ENCODE data around the gene PLXDC2. TPM values are rescaled to one million over a fixed set of nuclear protein-coding genes. Genes with fewer than 3 reads are reported as not detected.

Gene PLXDC2
- polyA plus RNA-seq, 1 experiment: 0.47 TPM

DNA sequence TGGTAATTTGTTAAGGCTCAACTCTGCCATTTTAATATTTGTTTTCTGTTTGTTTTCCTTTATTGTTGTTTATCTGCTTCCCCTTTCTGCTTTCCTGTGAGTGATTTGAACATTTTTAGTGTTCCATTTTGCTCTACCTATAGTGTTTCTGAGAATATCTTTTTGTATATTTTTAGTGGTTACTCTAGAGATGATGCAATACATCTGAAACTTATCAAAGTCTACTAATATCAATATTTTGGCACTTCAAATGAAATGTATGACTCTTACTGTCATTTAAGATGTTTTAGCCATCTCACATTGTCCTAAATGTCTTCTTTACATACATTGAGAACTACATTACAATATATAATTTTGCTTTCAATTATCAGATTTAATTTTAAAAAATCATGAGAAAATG, 98.9 kb downstream of the PLXDC2 start:
- POLR2A ChIA-PET: no interaction called here
- DNase-seq (ENCODE audit: low read depth): no peak

DNA sequence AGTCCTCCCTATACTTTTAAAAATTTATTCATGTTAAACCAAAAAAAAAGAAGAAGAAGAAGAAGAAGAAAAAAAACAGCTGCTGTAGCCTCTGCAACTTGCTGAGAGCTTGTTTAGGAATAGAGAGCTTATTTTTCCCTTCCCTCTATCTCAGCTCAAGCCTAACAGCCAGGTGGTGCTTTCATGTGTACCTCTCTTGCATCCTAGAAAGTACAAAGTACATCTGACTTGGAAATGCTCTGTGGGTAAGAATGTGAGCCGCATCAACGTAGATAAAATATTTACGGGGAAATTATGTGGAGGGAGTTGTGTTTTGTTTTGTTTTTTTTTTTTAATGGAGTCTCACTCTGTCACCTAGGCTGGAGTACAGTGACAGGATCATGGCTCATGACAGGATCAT, 99.6 kb downstream of the PLXDC2 start:
- ChIA-PET POLR2A (no interaction called here), CTCF (no interaction called here)
- H3K27me3 ChIP-seq (ENCODE audit: control insufficient read depth, insufficient read depth, low read length): no peaks in the 10 kb centered on the region
- H3K4me3 ChIP-seq (ENCODE audit: low read depth, low read length): no peak overlapping the region
- no peak for DNase-seq (ENCODE audit: low read depth)
- TF ChIP-seq, protein P1, sequence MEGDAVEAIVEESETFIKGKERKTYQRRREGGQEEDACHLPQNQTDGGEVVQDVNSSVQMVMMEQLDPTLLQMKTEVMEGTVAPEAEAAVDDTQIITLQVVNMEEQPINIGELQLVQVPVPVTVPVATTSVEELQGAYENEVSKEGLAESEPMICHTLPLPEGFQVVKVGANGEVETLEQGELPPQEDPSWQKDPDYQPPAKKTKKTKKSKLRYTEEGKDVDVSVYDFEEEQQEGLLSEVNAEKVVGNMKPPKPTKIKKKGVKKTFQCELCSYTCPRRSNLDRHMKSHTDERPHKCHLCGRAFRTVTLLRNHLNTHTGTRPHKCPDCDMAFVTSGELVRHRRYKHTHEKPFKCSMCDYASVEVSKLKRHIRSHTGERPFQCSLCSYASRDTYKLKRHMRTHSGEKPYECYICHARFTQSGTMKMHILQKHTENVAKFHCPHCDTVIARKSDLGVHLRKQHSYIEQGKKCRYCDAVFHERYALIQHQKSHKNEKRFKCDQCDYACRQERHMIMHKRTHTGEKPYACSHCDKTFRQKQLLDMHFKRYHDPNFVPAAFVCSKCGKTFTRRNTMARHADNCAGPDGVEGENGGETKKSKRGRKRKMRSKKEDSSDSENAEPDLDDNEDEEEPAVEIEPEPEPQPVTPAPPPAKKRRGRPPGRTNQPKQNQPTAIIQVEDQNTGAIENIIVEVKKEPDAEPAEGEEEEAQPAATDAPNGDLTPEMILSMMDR (IDR thresholded peaks at IDR 0.05; ENCODE audit: insufficient read depth, low read depth, low read length): no peak
- H3K36me3 ChIP-seq (ENCODE audit: control insufficient read depth, insufficient read depth, low read length): no peaks in the 10 kb centered on the region

More for the DNA sequence above, 98.9 kb downstream of the PLXDC2 start:
- TF ChIP-seq, protein P1 (IDR thresholded peaks at IDR 0.05; ENCODE audit: insufficient read depth, low read depth, low read length): no peak
- no peak overlapping the region for H3K4me3 ChIP-seq (ENCODE audit: low read depth, low read length)
- CTCF ChIA-PET: no interaction called here
- no peaks in the 10 kb centered on the region for H3K36me3 ChIP-seq (ENCODE audit: control insufficient read depth, insufficient read depth, low read length)
- no peaks in the 10 kb centered on the region for H3K27me3 ChIP-seq (ENCODE audit: control insufficient read depth, insufficient read depth, low read length)

DNA sequence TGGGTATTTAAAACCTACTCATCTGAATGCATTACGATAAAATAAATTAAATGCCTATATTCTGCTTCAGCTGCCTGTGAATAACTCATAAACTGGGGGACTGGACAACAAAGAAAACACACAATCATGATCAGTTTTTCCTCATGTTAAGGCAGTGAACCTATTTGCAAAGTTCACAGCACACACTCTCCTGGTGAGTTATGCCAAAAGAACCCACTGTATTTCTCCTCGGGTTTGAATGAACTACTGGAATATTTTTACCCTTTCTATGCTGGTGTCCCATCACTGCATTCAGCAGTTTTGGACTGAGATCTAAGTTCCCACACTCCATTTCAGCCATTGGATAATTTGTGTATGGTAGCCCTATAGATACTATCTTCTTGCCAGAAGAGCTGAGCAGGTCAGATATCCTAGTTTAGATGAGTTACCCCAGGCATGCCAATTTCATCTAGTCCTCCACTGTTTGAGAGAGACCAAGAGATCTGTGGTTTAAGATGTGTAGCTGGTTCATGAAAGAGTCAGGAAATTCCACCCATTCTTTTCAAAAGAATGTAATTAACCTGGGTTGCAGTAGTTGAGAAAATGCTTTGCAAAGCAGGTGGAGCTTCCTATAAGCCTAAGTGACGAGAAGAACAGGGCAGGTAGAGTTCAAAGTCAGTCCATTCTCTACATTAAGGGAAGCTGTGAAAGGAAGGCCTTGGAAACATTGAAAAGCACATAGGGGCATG, 101.7 kb downstream of the PLXDC2 start:
- DNase-seq (ENCODE audit: low read depth): no peak
- Histone ChIP-seq H3K4me3 (ENCODE audit: low read depth, low read length) (no peak overlapping the region), H3K36me3 (ENCODE audit: control insufficient read depth, insufficient read depth, low read length) (no peaks in the 10 kb centered on the region), H3K27me3 (ENCODE audit: control insufficient read depth, insufficient read depth, low read length) (no peaks in the 10 kb centered on the region)
- ChIA-PET POLR2A (no interaction called here), CTCF (no interaction called here)
- TF ChIP-seq, protein P1 (IDR thresholded peaks at IDR 0.05; ENCODE audit: insufficient read depth, low read depth, low read length): no peak

DNA sequence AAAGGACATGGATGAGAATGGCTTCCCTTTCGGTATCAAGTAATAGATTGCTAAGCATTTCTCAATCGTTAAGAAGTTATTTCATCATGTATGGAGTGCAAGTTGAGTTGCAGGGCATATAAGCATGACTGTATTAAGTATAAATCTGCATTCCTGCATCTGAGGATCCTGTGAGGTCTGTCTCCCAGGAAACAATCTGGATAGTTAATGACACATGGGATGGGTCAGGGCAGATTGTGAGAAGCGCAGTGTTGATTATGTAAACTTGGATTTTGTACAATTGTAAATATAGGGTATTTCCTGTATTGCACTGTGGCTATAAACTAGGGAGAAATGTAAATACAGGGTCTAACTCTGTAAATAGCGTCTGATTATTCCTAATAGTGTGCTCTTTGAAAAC, 102.6 kb downstream of the PLXDC2 start:
- Histone ChIP-seq H3K4me3 (ENCODE audit: low read depth, low read length) (no peak overlapping the region), H3K27me3 (ENCODE audit: control insufficient read depth, insufficient read depth, low read length) (no peaks in the 10 kb centered on the region), H3K36me3 (ENCODE audit: control insufficient read depth, insufficient read depth, low read length) (no peaks in the 10 kb centered on the region)
- CTCF ChIA-PET: no interaction called here
- TF ChIP-seq, protein P1 (IDR thresholded peaks at IDR 0.05; ENCODE audit: insufficient read depth, low read depth, low read length): no peak
- DNase-seq (ENCODE audit: low read depth): no peak
- POLR2A ChIA-PET: no interaction called here

DNA sequence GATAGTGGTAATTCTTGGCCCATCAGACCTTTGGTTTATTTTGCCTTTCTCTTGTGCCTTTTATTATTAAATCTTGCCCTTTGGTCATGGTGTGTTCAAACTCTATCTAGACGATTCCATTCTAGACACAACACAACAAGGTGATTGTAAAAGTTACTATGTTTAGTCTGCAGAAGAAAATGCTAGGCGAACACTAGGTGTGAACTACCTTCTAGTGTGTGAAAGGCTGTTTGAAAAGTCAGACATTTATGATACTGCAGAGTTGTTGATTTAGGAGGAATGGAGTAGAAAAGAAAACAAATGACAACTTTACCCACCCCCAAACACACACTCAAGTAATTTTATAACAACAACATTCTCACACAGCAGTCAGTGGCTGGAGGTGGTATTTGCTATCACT, 103.4 kb downstream of the PLXDC2 start:
- no peaks in the 10 kb centered on the region for H3K36me3 ChIP-seq (ENCODE audit: control insufficient read depth, insufficient read depth, low read length)
- CTCF ChIA-PET: no interaction called here
- TF ChIP-seq, protein P1 (IDR thresholded peaks at IDR 0.05; ENCODE audit: insufficient read depth, low read depth, low read length): no peak
- no peak for DNase-seq (ENCODE audit: low read depth)
- POLR2A ChIA-PET: no interaction called here
- H3K27me3 ChIP-seq (ENCODE audit: control insufficient read depth, insufficient read depth, low read length): no peaks in the 10 kb centered on the region
- no peak overlapping the region for H3K4me3 ChIP-seq (ENCODE audit: low read depth, low read length)

Measured in BJ (cell line).